NCI-H187 (cell line): ENCODE measurements around the gene SMIM5.

Experiments
- DNase-seq, 2 experiments: peaks; one replicate each; lab custom pipeline; 2025; lab: John Stamatoyannopoulos, UW

Gene SMIM5

GRCh38 chr17:75667825-75668224 lies 34.6 kb downstream of the SMIM5 start:
- no peak for DNase-seq

- DNase-seq: no peak
These were observed 35.3 kb downstream of the SMIM5 start for GRCh38 chr17:75668489-75668888.

DNA sequence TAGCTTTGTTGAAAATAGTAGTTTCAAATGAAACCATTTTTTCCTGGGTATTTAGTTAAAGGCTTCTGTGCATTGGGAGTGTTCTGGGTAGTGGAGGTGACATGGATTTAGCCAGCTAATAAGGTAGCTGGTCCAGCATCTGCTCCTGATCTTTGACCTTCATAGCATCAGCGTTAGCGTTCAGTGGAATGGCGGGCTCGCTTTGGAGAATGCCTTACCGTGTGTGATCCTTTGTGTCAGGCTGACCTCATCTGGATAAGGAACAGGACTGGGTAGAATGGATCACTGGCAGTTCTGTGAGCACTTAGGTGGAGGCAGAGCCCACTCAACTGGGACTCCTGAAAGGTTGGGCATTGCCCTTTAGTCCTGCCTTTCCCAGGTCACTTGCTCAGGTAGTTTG lies 37.6 kb downstream of the SMIM5 start:
- no peak for DNase-seq

DNA sequence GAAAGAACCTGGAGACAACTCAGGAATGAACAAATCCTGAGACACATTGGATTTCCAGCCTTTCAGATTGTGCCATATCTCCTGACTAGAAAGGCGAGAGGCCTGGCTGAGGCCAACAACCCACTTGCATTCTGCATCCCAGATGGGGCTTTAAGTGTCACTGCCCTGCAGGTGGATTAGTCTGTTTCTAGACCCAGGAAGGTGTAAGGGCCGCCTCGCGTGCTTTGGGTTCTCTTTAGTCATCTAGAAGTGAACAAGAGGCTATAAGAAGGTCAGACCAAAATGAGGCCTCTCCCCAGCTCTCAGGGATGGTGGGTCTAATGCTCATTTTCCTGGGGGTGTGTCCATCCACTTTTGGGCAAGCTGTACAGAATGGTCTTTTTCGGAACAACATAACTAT lies 38.8 kb downstream of the SMIM5 start:
- no peak for DNase-seq

DNA sequence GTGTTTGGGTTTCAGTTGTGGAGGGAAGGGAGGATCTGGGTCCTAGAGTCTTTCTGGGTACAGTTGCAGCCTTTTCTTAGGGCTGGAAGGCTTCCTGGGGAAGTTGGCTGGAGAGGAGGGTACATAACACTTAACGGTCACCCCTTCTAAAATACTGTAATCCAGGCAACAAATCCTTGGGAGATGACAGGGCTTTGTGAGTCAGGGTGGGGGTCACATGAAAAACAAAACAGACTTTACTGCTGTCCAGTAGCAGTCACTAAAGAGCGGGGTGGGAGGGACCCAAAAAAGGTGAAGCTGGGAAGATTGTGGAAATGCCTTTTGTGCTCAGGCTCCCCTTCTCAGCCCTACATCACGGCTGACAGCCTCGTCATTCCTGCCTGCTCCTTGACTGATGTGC lies 40.3 kb downstream of the SMIM5 start:
- DNase-seq: no peak

DNA sequence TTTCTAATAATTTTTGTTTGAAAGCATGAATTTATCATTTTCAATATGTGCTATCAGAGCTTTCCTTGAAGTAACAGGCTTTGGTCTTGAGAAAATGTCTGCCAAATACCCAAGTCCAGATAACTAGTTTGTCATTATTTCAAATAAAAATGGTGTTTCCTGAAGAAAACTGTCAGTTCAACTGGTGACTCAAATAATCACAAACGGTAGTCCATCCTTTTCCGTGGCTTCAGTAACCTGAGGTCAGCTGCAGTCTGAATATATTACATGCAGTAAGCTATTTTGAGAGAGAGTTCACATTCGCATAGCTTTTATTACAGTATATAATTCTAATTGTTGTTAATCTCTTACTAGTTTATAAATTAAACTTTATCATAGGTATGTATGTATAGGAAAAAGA lies 43.2 kb downstream of the SMIM5 start:
- DNase-seq: no peak

DNA sequence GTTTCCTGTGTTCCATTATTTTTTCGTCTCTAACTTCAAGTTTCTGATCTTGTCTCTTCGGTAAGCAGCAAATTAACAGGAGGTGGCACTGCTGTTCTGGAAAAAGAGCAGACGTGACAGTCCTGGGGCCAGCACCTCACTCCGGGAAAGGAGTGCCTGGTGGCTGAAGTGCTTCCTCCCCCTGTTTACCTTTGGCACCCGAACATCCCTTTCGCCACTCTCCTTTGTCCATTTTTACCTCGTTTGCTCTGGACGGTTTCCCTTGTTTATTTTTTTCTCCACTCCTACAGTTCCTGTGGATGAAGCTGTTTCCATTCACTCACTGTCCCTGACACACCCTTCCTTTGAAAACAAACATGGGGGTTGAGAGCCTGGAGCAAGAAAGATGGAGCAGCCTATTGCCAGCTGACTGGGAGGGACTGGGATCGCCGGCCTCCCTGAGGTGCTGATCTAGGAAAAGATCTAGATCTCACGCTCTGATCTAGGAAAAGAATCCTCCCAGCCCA lies 46.5 kb downstream of the SMIM5 start:
- no peak for DNase-seq

- DNase-seq: no peak
These were observed 47.2 kb downstream of the SMIM5 start for GRCh38 chr17:75680431-75680830.

- DNase-seq: no peak
These were observed 48.1 kb downstream of the SMIM5 start for GRCh38 chr17:75681289-75681688.

- no peak for DNase-seq
These were observed 50.3 kb downstream of the SMIM5 start for GRCh38 chr17:75683583-75683982.

- DNase-seq: no peak
These were observed 51.0 kb downstream of the SMIM5 start for GRCh38 chr17:75684249-75684648.

DNA sequence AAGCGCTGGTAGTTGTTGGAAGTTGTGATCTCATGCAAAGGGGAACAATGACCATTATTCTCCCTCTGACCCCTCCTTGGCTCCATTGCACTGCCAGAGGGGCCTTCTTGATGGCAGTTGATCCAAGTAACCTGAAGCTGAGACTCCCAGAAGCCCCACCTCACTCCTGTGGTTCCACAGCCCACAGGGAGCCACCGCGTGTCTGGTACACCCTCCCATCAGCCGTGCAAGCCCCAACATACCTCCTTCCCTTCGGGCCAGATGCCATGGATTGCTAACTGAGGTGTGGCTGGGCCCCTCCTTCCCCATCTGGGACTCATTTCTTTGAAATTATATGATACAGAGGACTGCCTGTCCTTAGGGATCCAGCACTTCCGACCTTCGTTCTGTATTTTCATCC lies 51.7 kb downstream of the SMIM5 start:
- DNase-seq: no peak

DNA sequence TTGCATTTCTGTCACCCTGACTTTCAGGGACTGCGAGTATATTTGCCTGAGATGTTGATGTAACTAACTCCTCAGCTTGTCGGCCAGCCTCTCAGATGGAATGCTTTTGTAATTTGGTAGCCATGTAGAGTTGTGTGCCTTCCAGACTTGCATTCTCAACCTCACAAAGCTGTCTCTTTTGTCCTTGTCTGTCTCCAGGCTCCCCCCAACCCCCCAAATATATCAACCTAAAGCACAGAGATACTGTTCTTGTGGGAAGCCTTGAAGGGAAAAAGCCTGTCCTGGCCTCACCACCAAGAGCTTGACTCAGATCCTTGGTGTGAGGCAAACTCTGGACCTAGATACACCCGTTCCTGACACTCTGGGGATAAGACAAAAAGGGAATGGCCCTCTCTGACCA lies 52.3 kb downstream of the SMIM5 start:
- DNase-seq: no peak

DNA sequence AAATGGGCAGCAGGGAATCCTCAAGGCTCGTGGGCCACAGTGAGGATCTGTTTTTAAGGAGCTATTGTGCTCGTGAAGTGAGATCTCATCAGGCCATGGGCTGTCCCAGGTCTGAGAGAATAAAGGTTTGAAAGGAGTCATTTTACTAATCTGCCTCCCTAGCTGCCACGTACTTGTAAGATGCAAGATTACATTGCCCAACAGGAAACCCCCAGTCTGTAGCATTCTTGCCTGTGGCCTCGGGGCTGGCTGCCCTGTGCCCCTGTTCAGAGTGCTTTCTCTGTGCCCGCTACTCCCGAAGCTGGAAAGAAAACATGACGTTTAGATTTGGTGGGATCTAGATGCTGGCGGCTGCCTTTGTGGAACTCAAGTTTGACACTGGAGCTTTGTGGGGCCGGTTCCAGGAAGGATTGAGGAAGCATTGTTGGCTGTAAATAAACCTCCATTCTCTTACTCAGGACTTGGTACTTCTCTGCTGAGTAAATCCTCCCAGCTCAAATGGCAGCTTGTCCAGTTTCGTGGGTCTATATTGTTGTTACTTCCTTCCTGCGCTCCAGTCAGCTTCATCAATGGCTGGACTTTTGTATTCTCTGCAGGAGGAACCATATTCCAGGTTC lies 55.1 kb downstream of the SMIM5 start:
- no peak for DNase-seq

- DNase-seq: no peak
These were observed 56.2 kb downstream of the SMIM5 start for GRCh38 chr17:75689441-75689873.
